Mesenchymal stem cell (in vitro differentiated cells and primary cell): ENCODE results near the gene IGFBP2.

ENCODE experiments used
- DNase-seq: peaks from one replicate; pipeline ENCODE4 v3.0.0-alpha.2; 2013
- H2AFZ ChIP-seq: one replicate; pipeline ENCODE4 v1.6.1; 2013; ENCODE audit warnings: low read depth, mild to moderate bottlenecking, control low read depth, inconsistent platforms, low read length, moderate library complexity
- H2AK5ac ChIP-seq: 2 replicates; pipeline ENCODE4 v1.6.1; 2013; ENCODE audit warnings: low read length, moderate library complexity, mild to moderate bottlenecking, inconsistent platforms; ENCODE audit not compliant: severe bottlenecking
- H2BK120ac ChIP-seq: one replicate; pipeline ENCODE4 v1.6.1; 2013; ENCODE audit warnings: low read depth, mild to moderate bottlenecking, inconsistent platforms, low read length, moderate library complexity
- H2BK12ac ChIP-seq, 2 experiments: one replicate each; pipeline ENCODE4 v1.6.1; 2013; ENCODE audit warnings: inconsistent platforms in 2 of 2, low read length in 2 of 2, mild to moderate bottlenecking in 2 of 2, moderate library complexity in 2 of 2, control low read depth in 1 of 2
- H2BK15ac ChIP-seq: one replicate; pipeline ENCODE4 v1.6.1; 2013; ENCODE audit warnings: mild to moderate bottlenecking, low read depth, inconsistent platforms; ENCODE audit not compliant: poor library complexity, severe bottlenecking
- H2BK5ac ChIP-seq: 2 replicates; pipeline ENCODE4 v1.6.1; 2013; ENCODE audit warnings: low read depth, mild to moderate bottlenecking, low read length, control low read depth, inconsistent platforms; ENCODE audit not compliant: poor library complexity, severe bottlenecking
- H3K14ac ChIP-seq, 2 experiments: one replicate each; pipeline ENCODE4 v1.6.1; 2013; ENCODE audit warnings: inconsistent platforms in 2 of 2, low read length in 2 of 2, control low read depth in 1 of 2, mild to moderate bottlenecking in 1 of 2, moderate library complexity in 1 of 2
- H3K18ac ChIP-seq, 2 experiments: one replicate each; pipeline ENCODE4 v1.6.1; 2013; ENCODE audit warnings: inconsistent platforms in 2 of 2, low read length in 2 of 2, control low read depth in 1 of 2, low read depth in 1 of 2, mild to moderate bottlenecking in 1 of 2
- H3K23ac ChIP-seq, 2 experiments: one replicate each; pipeline ENCODE4 v1.6.1; 2013; ENCODE audit warnings: inconsistent platforms in 2 of 2, low read length in 2 of 2, mild to moderate bottlenecking in 2 of 2, moderate library complexity in 2 of 2, control low read depth in 1 of 2
- H3K27ac ChIP-seq: 2 replicates; pipeline ENCODE4 v1.5.1; 2013; ENCODE audit warnings: mild to moderate bottlenecking, moderate library complexity, low read length, control low read depth, inconsistent platforms; ENCODE audit not compliant: poor library complexity, severe bottlenecking
- H3K27me3 ChIP-seq, 2 experiments: 2 replicates each; pipeline versions ENCODE4 v1.6.1 to v1.7.0; 2013; ENCODE audit warnings: low read length in 2 of 2, mild to moderate bottlenecking in 2 of 2, moderate library complexity in 2 of 2, control low read depth in 1 of 2, inconsistent platforms in 1 of 2; ENCODE audit not compliant: control insufficient read depth in 1 of 2, insufficient read depth in 1 of 2
- H3K36me3 ChIP-seq, 2 experiments: 2 replicates each; pipeline versions ENCODE4 v1.6.1 to v1.7.0; 2013; ENCODE audit warnings: low read length in 2 of 2, control low read depth in 1 of 2, inconsistent platforms in 1 of 2, low read depth in 1 of 2, mild to moderate bottlenecking in 1 of 2; ENCODE audit not compliant: insufficient read depth in 2 of 2, control insufficient read depth in 1 of 2
- H3K4ac ChIP-seq, 2 experiments: one replicate each; pipeline ENCODE4 v1.6.1; 2013; ENCODE audit warnings: inconsistent platforms in 2 of 2, low read length in 2 of 2, mild to moderate bottlenecking in 2 of 2, moderate library complexity in 2 of 2, control low read depth in 1 of 2, low read depth in 1 of 2
- H3K4me1 ChIP-seq: 2 replicates; pipeline ENCODE4 v1.6.1; 2013; ENCODE audit warnings: low read depth, low read length, control low read depth; ENCODE audit not compliant: control insufficient read depth, insufficient read depth
- H3K4me2 ChIP-seq: 2 replicates; pipeline ENCODE4 v1.6.1; 2013; ENCODE audit warnings: low read length, mild to moderate bottlenecking, inconsistent platforms; ENCODE audit not compliant: poor library complexity, severe bottlenecking
- H3K4me3 ChIP-seq, 2 experiments: 2 replicates each; pipeline versions ENCODE4 v1.5.1 to v1.7.0; 2013; ENCODE audit warnings: low read length in 2 of 2, mild to moderate bottlenecking in 2 of 2, control low read depth in 1 of 2, low read depth in 1 of 2; ENCODE audit not compliant: insufficient read depth in 1 of 2
- H3K79me1 ChIP-seq: replicated peaks from 2 replicates; pipeline ENCODE4 v1.6.1; 2013; ENCODE audit warnings: mild to moderate bottlenecking, control low read depth, low read length, inconsistent platforms; ENCODE audit not compliant: poor library complexity, severe bottlenecking
- H3K9ac ChIP-seq: 2 replicates; pipeline ENCODE4 v1.7.0; 2013; ENCODE audit warnings: mild to moderate bottlenecking, low read length, moderate library complexity
- H3K9me3 ChIP-seq: 2 replicates; pipeline ENCODE4 v1.7.0; 2013; ENCODE audit warnings: mild to moderate bottlenecking, low read length; ENCODE audit not compliant: control insufficient read depth
- H4K8ac ChIP-seq: one replicate; pipeline ENCODE4 v1.6.1; 2013; ENCODE audit warnings: inconsistent platforms, mild to moderate bottlenecking, low read length, moderate library complexity
- H4K91ac ChIP-seq: one replicate; pipeline ENCODE4 v1.6.1; 2013; ENCODE audit warnings: mild to moderate bottlenecking, low read length, inconsistent platforms
- WGBS: methylation state at CpG from one replicate; pipeline ENCODE4 v1.1.7; 2013; ENCODE audit warnings: mixed read lengths; 5-methylcytosine and 5-hydroxymethylcytosine counted together

IGFBP2 gene

GRCh38 chr2:216652566-216652965 lies 19.3 kb downstream of the IGFBP2 start:
- no peak overlapping the region for H3K23ac ChIP-seq
- H2BK12ac ChIP-seq: no peak overlapping the region
- H3K4ac ChIP-seq: no peak overlapping the region
- H3K4me3 ChIP-seq: no peak overlapping the region
- H2AFZ ChIP-seq: no peak overlapping the region
- no peak overlapping the region for H2BK15ac ChIP-seq
- H3K36me3 ChIP-seq: peaks cover 0 to 19% of the 10 kb centered on the region in 2 experiments
- no peak overlapping the region for H3K14ac ChIP-seq
- H3K4me2 ChIP-seq: no peak overlapping the region
- WGBS: 89% methylated on average over 4 of the region's 4 CpGs
- H2BK5ac ChIP-seq: no peak overlapping the region
- peaks cover 0 to 23% of the 10 kb centered on the region in 2 experiments for H3K27me3 ChIP-seq
- H3K79me1 ChIP-seq: peaks cover 29% of the 10 kb centered on the region
- no peak overlapping the region for H3K27ac ChIP-seq
- no peak overlapping the region for H2BK120ac ChIP-seq
- H2AK5ac ChIP-seq: no peak overlapping the region
- peaks cover 20% of the 10 kb centered on the region for H3K4me1 ChIP-seq
- DNase-seq: no peak
- H3K18ac ChIP-seq: no peak overlapping the region
- H3K9me3 ChIP-seq: no peaks in the 10 kb centered on the region
- H4K8ac ChIP-seq: no peak overlapping the region
- no peak overlapping the region for H3K9ac ChIP-seq
- H4K91ac ChIP-seq: no peak overlapping the region

- no peak overlapping the region for H2AK5ac ChIP-seq
- no peak overlapping the region for H4K91ac ChIP-seq
- no peak overlapping the region for H3K18ac ChIP-seq
- peaks cover 0 to 19% of the 10 kb centered on the region in 2 experiments for H3K36me3 ChIP-seq
- no peak overlapping the region for H2BK120ac ChIP-seq
- H2AFZ ChIP-seq: no peak overlapping the region
- H3K79me1 ChIP-seq: peaks cover 31% of the 10 kb centered on the region
- no peak overlapping the region for H3K9ac ChIP-seq
- no peak overlapping the region for H2BK12ac ChIP-seq
- H3K14ac ChIP-seq: no peak overlapping the region
- no peak overlapping the region for H4K8ac ChIP-seq
- no peak overlapping the region for H3K4me2 ChIP-seq
- H2BK5ac ChIP-seq: no peak overlapping the region
- H3K4ac ChIP-seq: no peak overlapping the region
- peaks cover 0 to 25% of the 10 kb centered on the region in 2 experiments for H3K27me3 ChIP-seq
- no peak overlapping the region for H3K27ac ChIP-seq
- no peak for DNase-seq
- no peak overlapping the region for H3K4me3 ChIP-seq
- H3K4me1 ChIP-seq: peaks cover 20% of the 10 kb centered on the region
- H3K9me3 ChIP-seq: no peaks in the 10 kb centered on the region
- no peak overlapping the region for H2BK15ac ChIP-seq
- WGBS: 93% methylated on average over 2 of the region's 4 CpGs
- H3K23ac ChIP-seq: no peak overlapping the region
Measured at GRCh38 chr2:216653093-216653799, 20.0 kb downstream of the IGFBP2 start.

- no peak overlapping the region for H3K23ac ChIP-seq
- peak overlapping the region; percentile 51 for H3K27ac ChIP-seq
- WGBS: 62% methylated on average over 2 of the region's 2 CpGs
- H3K4me1 ChIP-seq: peaks cover 20% of the 10 kb centered on the region
- H2AFZ ChIP-seq: no peak overlapping the region
- H4K8ac ChIP-seq: peak overlapping the region; percentile 47
- H2BK12ac ChIP-seq: peak overlapping the region; percentile 42 to 59
- no peak overlapping the region for H2BK15ac ChIP-seq
- H3K4me2 ChIP-seq: no peak overlapping the region
- H3K9me3 ChIP-seq: no peaks in the 10 kb centered on the region
- H3K4ac ChIP-seq: peak overlapping the region in 1 of 2 experiments; percentile 20
- no peak overlapping the region for H3K14ac ChIP-seq
- H2BK5ac ChIP-seq: no peak overlapping the region
- peak overlapping the region; percentile 54 to 89 for H3K18ac ChIP-seq
- peaks cover 0 to 25% of the 10 kb centered on the region in 2 experiments for H3K27me3 ChIP-seq
- H3K36me3 ChIP-seq: peaks cover 0 to 21% of the 10 kb centered on the region in 2 experiments
- H2AK5ac ChIP-seq: no peak overlapping the region
- H3K9ac ChIP-seq: no peak overlapping the region
- H3K4me3 ChIP-seq: no peak overlapping the region
- peak overlapping the region; percentile 62 for H2BK120ac ChIP-seq
- H4K91ac ChIP-seq: peak overlapping the region; percentile 19
- DNase-seq: peak; percentile 60
- H3K79me1 ChIP-seq: peaks cover 32% of the 10 kb centered on the region
Measured at GRCh38 chr2:216653931-216654365, 20.7 kb downstream of the IGFBP2 start.

- peaks cover 34% of the 10 kb centered on the region for H3K79me1 ChIP-seq
- no peak overlapping the region for H3K4me3 ChIP-seq
- H2BK5ac ChIP-seq: no peak overlapping the region
- H3K4me2 ChIP-seq: no peak overlapping the region
- no peak overlapping the region for H4K8ac ChIP-seq
- H3K4me1 ChIP-seq: peaks cover 17% of the 10 kb centered on the region
- H3K9me3 ChIP-seq: no peaks in the 10 kb centered on the region
- no peak overlapping the region for H3K23ac ChIP-seq
- H3K18ac ChIP-seq: peak overlapping the region in 1 of 2 experiments; percentile 89
- peak overlapping the region; percentile 39 for H2AK5ac ChIP-seq
- peak overlapping the region; percentile 65 for H2BK15ac ChIP-seq
- peaks cover 0 to 27% of the 10 kb centered on the region in 2 experiments for H3K36me3 ChIP-seq
- H3K14ac ChIP-seq: no peak overlapping the region
- H2AFZ ChIP-seq: no peak overlapping the region
- WGBS: 86% methylated on average over 2 of the region's 2 CpGs
- H2BK120ac ChIP-seq: peak overlapping the region; percentile 62
- H3K9ac ChIP-seq: no peak overlapping the region
- no peak for DNase-seq
- peak overlapping the region; percentile 51 for H3K27ac ChIP-seq
- peaks cover 0 to 25% of the 10 kb centered on the region in 2 experiments for H3K27me3 ChIP-seq
- peak overlapping the region in 1 of 2 experiments; percentile 42 for H2BK12ac ChIP-seq
- H4K91ac ChIP-seq: peak overlapping the region; percentile 12
- H3K4ac ChIP-seq: no peak overlapping the region
Measured at GRCh38 chr2:216654528-216655052, 21.4 kb downstream of the IGFBP2 start.
